GM12874 (cell line): ENCODE results near the gene PLA2G4F.

Experiments used
- TF ChIP-seq, protein P1 (sequence below): IDR thresholded peaks from 2 replicates; pipeline ENCODE4 v1.5.1; 2011; ENCODE audit warnings: low read depth, mild to moderate bottlenecking, control low read depth, low read length, moderate library complexity; ENCODE audit not compliant: insufficient read depth

PLA2G4F gene

DNA sequence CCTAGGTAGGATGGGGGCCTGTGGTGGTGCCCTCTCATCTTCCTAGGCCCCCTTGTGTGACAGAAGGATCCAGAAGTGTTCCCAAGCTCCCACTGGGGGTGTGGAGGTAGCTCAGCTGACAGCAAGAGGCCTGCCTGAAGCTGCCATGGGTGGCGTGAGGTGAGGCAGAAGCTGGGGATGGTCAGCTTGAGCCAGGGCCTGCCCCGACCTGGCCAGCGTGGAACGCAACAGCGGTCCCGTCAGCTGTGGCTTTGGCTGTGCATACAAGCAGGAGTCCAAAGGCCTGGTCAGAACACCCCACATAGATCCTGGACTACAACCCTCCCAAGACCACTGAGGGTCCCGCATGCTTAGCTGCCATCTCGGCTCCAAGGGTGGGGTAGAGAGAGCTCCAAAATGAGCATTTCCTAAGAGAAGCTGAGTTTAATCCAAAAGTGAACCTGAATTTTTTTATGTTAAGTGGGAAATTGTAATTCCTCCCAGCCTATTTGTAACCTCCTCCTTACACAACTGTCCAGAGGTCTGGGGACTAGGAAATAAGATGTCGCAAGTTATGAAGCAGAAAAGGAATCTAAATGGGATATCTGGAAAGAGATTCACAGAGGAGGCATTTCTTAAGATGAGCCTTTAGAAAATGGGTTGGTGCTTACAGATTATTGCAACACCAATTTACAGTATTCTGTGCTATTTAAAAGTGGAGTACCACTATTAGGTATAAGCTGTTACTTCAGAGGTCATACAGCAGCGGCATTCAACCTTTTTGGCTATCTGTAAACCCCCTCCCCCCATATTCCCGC lies 52.1 kb downstream of the PLA2G4F start:
- TF ChIP-seq, protein P1, sequence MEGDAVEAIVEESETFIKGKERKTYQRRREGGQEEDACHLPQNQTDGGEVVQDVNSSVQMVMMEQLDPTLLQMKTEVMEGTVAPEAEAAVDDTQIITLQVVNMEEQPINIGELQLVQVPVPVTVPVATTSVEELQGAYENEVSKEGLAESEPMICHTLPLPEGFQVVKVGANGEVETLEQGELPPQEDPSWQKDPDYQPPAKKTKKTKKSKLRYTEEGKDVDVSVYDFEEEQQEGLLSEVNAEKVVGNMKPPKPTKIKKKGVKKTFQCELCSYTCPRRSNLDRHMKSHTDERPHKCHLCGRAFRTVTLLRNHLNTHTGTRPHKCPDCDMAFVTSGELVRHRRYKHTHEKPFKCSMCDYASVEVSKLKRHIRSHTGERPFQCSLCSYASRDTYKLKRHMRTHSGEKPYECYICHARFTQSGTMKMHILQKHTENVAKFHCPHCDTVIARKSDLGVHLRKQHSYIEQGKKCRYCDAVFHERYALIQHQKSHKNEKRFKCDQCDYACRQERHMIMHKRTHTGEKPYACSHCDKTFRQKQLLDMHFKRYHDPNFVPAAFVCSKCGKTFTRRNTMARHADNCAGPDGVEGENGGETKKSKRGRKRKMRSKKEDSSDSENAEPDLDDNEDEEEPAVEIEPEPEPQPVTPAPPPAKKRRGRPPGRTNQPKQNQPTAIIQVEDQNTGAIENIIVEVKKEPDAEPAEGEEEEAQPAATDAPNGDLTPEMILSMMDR, result no peak

DNA sequence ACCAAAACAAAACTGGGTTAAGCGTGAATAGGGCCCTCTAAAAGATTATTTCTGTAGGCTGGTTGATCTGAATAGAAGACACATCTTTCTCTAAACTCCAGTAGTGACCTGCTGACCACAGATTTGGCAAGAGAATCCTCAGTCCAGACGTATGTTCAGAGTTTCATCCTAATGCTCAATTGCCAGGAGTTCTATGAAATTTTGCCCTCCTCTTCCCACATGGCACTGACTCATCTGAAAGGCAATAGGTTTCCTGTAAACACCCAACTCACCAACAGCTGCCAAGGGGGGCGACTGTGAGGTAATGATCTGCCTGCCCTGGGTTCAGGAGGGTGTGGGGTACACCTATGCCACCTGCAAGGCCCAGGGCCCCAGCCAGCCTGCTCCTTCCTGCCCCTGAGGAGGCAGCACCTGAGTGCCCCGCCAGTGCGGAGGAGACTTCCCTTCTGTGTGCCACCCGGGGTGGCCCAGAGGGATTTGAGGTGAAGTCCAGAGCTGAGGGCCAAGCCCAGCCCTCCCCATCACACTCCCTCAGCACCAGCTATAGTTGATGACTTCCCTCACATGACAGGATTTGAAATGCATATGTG lies 53.7 kb downstream of the PLA2G4F start:
- TF ChIP-seq, protein P1, result no peak

DNA sequence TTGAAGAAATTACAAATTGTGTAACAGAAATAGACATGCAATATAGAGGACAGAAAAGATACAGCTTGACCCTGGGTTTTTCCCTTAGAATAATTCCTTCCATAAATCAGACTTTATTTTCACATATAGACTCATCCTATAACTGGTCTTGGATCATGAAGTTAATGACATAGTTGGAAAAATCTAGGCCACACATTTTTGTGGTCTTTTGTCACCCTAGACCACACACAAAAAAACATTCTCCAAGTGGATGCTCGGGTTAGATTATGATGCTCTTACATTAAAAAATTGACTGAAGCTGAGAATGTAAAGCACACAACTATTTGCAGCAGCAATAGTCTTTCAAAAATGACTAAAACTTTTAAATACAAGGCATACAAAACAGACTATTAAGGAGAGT lies 54.6 kb downstream of the PLA2G4F start:
- TF ChIP-seq, protein P1, result no peak

DNA sequence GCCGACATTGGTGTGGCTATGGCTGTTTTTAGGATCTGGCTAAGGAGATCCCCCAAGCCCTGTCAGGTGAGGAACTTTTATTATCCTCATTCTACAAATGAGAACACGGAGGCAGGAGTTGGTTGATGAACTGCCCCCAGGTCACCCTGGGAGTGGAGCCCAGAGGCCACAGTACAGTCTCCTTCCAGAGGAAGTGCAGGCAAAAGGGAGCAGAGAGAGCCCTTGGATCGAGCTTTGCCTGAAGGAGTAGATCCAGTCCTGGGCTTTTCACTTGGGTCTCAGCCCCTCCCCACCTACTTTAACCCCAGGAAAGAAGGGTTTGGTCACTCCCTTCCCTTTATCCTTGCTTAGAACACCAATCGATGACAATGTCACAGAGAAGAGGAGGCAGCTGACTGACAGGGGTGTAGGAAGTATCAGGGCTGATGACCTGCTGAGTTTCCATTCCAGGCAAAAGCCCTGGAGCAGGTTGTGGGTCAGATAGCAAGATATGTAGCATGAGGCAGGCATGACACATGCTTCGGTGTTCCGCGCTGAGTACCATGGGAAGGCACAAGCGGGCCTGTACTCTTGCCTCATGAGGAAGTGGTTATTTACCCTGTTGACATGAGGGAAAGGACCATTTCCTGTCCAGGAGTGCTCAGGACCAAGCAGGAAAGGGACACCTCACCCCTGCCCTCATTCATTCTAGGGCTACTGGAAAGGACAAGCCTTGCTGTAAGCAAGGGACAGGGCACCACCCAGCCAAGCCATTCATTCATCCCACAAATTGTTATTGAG lies 56.2 kb downstream of the PLA2G4F start:
- TF ChIP-seq, protein P1, result no peak

DNA sequence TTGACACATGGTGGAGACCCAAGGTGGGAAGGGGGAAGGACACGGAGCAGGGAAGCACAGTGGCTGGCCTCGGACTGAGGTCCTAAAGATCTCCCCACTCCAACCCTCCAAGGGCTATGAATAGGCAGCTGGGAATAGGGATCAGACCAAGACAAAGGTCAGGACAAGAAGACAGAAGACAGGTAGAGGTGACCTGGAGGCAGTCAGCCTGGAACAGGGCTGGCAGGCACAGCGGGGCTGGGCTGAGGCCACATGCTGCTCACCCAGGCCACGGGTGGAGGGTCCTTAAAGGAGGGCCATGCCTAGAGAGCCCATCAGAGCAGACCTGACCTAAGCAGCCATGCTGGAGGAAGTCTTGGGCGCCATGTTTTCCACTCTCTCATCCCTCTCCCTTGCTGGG lies 59.4 kb downstream of the PLA2G4F start:
- TF ChIP-seq, protein P1, result no peak

DNA sequence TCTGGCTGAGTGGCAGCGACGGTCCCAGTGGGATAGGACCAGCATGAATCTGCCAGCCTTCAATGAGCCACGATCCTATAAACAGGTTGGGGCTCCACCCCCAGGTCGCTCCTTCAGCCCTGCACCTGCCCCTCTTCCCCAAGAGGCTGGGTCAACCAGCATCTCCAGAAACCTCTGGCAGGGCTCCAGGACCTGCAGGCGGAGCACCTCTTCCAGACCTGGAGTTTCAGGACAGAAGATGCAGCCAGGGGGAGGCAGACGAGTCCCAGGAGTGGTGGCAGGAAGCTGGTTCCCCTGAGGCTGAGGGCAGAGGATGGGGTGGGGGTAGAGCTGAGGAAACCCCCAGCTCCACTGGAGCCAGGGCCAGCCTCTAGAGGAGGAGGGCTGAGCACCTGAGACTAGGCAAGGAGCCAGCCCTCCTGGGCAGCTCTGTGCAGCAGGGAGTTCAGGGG lies 61.9 kb downstream of the PLA2G4F start, which contains the start of gene PLA2G4D:
Gene PLA2G4D (minus strand): TSS at position 51 of the 452 bp plus-strand sequence. CDS start 103 bp downstream, outside the sequence.
- TF ChIP-seq, protein P1, result no peak

DNA sequence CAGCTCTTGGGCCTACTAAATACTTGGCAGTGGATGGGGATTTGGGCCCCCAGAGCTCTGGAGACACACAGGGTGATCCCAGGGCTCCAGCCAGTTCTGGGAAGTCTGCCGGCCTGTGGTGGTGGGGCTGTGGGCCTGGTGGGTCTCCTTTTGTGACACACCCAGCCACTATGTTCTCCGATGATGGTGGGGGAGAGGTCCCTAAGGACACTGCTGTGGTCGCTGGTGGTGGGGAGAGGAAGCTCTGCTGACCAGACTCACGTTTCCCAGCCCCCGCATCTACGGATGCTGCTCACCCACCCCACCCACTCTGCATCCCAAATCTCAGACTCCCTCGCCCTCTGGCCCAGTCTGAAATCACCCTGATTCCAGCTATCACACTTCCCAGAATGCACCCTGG lies 62.5 kb downstream of the PLA2G4F start:
- TF ChIP-seq, protein P1, result no peak
